Measurements from ENCODE around the gene METTL8.
A peak's percentile ranks its signal among the peaks of the same experiment; 100 is the strongest.

The METTL8 gene

GRCh38 chr2:171346723-171347557 lies 86.8 kb downstream of the METTL8 start:
- DNase-seq (ENCODE audit: low read depth in 2 of 2) = no peak

- DNase-seq (ENCODE audit: low read depth in 2 of 2) = no peak
Measured at GRCh38 chr2:171345971-171346722, 87.6 kb downstream of the METTL8 start.

- no peak for DNase-seq (ENCODE audit: low read depth in 2 of 2)
Measured at GRCh38 chr2:171344182-171344581, 89.6 kb downstream of the METTL8 start.

- no peak for DNase-seq (ENCODE audit: low read depth in 2 of 2)
Measured at GRCh38 chr2:171342067-171342413, 91.8 kb downstream of the METTL8 start.

GRCh38 chr2:171341394-171342066 lies 92.3 kb downstream of the METTL8 start:
- no peak for DNase-seq (ENCODE audit: low read depth in 2 of 2)

GRCh38 chr2:171334946-171335345 lies 98.8 kb downstream of the METTL8 start:
- DNase-seq (ENCODE audit: low read depth in 2 of 2) = no peak

GRCh38 chr2:171334171-171334570 lies 99.6 kb downstream of the METTL8 start:
- no peak for DNase-seq (ENCODE audit: low read depth in 2 of 2)

- no peak for DNase-seq (ENCODE audit: low read depth in 2 of 2)
Measured at GRCh38 chr2:171330155-171330956, 103.4 kb downstream of the METTL8 start.

- DNase-seq (ENCODE audit: low read depth in 2 of 2) = no peak
Measured at GRCh38 chr2:171327043-171327496, 106.7 kb downstream of the METTL8 start.

GRCh38 chr2:171325886-171326585 lies 107.8 kb downstream of the METTL8 start:
- no peak for DNase-seq (ENCODE audit: low read depth in 2 of 2)

GRCh38 chr2:171323971-171324528 lies 109.7 kb downstream of the METTL8 start:
- no peak for DNase-seq (ENCODE audit: low read depth in 2 of 2)

GRCh38 chr2:171322928-171323327 lies 110.9 kb downstream of the METTL8 start:
- DNase-seq (ENCODE audit: low read depth in 2 of 2) = no peak

- DNase-seq (ENCODE audit: low read depth in 2 of 2) = no peak
Measured at GRCh38 chr2:171320731-171321130, 113.1 kb downstream of the METTL8 start.

GRCh38 chr2:171320208-171320621 lies 113.6 kb downstream of the METTL8 start:
- DNase-seq (ENCODE audit: low read depth in 2 of 2) = no peak

GRCh38 chr2:171319164-171319810 lies 114.5 kb downstream of the METTL8 start:
- DNase-seq (ENCODE audit: low read depth in 2 of 2) = peak; percentile 47 to 58

GRCh38 chr2:171318463-171318934 lies 115.3 kb downstream of the METTL8 start:
- DNase-seq (ENCODE audit: low read depth in 2 of 2) = peak in 1 of 2 donors; percentile 7

GRCh38 chr2:171317492-171318125 lies 116.2 kb downstream of the METTL8 start:
- no peak for DNase-seq (ENCODE audit: low read depth in 2 of 2)

GRCh38 chr2:171316755-171317337 lies 116.9 kb downstream of the METTL8 start:
- no peak for DNase-seq (ENCODE audit: low read depth in 2 of 2)

- no peak for DNase-seq (ENCODE audit: low read depth in 2 of 2)
Measured at GRCh38 chr2:171316220-171316619, 117.6 kb downstream of the METTL8 start.
